Stimulated activated CD8-positive, alpha-beta memory T cell treated with anti-CD3 and anti-CD28 coated beads, Interleukin-15, amount 100 ng/mL, for 4 hours (primary cell): Measurements from ENCODE around the gene NHS.

Experiments used
- DNase-seq, 2 donors: peaks; one replicate each; pipeline ENCODE4 v3.0.0-alpha.2; 2020; ENCODE audit warnings: low read depth in 2 of 2

The NHS gene

DNA sequence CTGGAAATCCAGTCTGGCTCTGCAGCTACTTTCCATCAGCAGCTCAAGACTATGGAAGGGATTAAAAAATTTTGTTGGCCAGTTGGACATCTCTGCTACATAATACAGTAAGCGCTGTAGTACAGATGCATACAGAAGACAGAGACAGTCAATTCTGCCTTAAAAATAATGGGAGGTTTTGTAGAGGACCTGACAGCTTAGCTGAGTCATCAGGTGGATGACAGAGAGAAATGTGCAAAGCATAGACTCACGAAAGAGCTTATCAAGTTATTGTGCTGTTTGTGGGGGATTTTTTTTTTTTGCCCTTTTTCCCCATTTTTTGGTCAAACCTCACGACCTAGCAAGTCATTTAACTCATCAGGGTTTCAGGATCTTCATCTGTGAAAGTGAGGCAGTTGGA lies 213.3 kb downstream of the NHS start:
- no peak for DNase-seq

DNA sequence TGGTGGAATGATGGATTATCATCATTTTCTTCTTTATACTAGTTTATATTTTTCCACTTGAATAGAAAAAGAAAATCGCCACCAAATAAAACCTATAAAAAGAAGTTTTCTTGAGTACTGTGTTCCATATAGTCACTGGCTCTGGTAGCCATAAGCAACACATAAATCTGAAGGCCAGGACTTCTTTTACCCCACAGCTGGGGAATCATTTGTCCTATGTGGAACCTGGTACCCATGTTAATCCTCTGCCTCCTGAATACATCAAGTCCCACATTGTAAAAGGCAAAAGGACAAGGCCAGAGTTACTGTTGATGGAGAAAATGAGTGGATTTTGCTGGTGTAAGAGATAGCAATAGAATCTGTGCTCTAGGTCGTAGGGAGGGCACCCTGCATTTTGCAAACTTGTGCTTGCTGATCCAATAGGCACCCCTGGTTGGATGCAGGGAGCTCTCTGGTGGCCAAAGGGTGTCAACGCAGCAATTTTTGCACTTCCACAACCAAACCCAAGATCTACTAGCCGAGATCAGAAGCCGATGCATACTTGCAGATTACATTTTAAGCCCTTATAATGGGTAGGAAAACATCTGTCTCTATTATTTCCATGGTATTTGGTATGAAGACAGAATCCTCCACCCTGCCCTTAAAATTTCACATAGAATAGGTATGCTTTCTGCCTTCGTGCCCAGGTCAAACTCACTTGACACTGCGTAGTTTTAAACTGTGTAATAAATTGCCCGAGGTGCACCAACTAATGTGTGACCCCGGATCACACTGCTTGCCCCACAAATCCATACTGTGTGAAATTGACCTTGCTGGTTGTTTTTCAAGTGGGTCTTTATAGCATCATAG lies 216.1 kb downstream of the NHS start:
- DNase-seq, result no peak

- DNase-seq, result no peak
Observed at GRCh38 chrX:17591741-17592110, 216.7 kb downstream of the NHS start.

- no peak for DNase-seq
Observed at GRCh38 chrX:17592117-17592516, 217.1 kb downstream of the NHS start.

GRCh38 chrX:17594693-17595092 lies 219.7 kb downstream of the NHS start:
- DNase-seq, result no peak

DNA sequence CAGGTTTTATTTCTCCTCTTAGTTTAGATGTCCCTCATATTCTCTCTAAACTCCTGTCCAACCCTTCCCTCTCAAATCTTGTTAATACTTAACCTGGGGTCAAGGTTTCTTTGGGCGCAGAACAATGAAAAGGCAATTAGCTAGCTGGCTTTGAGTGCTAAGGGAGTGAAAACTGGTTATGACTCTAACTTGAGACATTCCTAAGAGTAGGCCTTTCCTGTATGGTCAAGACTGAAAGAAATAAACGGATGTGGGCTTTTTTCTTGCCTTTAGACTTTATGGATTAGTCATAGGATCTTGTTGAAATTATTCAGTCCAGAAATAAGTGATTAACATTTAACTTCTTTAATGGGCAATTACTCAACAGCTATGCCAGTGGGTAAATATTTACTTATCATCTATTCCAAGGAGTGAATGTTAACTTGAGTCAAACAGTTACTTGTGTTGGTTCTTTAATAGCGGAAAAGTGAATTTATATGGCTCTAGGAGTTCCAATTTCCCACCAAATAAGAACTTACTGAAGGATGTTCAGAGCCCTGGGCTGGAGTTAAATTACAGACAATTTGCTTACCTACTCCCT lies 220.5 kb downstream of the NHS start:
- no peak for DNase-seq

DNA sequence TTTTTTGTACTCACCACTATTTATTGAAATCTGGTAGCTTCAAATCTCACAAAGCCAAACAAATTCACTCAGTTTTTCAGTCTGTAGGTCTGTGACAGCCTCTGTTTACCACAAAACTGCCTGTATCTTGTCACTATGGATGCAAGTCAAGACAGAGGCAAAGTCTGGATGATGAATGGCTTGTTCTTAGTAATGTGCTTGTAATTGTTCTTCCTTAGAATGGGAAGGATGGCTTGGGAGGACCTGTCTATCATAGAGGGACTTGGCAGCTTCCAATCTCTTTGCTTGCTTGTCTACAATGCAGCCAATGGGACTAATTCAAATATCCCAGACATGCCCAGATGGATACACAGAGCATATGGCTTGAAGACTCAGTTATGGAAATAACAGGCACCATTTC lies 221.1 kb downstream of the NHS start:
- DNase-seq, result no peak

DNA sequence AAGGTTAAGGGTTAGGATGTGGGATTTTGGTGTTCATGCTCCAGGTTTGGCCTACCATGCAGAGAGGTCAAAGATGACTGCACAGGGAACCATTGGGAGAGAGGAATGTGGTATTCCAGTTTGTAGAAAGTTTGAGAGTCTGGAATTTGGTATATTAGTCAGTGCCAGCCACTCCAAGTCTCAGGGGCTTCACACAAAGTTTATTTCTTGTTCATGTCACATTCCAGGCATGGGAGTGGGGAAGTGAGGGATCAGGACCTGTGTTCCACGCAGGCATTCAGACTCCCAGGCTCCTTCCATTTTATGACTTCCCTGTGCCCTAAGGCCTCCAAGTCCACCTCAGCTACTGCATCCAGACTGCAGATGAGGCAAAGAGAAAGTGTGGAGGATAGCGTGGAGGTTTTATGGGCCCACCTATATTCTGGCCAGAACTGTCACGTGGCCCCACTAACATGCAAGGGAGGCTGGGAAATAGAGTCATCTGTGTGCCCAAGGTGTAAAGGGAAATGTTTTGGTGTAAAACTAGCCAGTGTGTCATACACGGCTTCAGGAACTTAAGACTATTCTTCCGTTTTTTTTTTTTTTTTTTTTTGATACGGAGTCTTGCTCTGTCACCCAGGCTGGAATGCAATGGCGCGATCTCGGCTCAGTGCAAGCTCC lies 221.7 kb downstream of the NHS start:
- no peak for DNase-seq

- no peak for DNase-seq
Observed at GRCh38 chrX:17597327-17597726, 222.3 kb downstream of the NHS start.

GRCh38 chrX:17597836-17598439 lies 222.9 kb downstream of the NHS start:
- no peak for DNase-seq

DNA sequence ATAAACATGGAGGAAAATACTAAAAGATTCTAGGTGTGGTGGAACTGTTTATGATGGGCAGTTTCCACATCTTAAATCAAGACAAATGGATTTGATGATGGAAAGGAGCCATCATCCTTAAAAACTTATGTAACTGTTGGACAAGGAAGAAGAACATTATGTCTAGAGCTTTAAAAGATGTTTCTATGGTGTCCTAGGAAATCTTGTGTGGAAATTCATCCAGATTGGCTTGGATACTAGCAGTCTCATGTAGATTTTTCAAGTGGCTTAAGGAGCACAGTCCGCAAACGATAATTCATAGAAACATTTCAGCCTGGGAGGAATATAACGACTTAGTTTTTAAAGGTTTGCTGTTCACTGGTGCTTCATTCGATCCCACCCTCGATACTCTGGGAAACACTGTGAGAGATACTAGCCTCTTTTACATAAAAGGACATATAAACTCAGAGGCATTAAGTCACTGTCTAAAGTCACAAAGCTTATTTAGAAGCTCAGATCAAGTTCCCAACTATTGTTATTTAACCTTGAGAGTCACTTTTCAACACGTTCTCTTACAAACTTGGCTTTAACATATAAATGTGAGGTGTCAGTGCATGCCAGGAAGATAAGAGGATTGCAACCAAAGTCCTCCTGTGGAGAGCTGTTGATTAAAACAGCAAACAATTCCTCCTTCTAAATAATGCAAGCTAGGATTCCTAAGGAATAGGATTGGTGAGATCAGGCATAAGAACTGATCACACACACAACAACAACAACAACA lies 226.6 kb downstream of the NHS start:
- DNase-seq, result no peak

DNA sequence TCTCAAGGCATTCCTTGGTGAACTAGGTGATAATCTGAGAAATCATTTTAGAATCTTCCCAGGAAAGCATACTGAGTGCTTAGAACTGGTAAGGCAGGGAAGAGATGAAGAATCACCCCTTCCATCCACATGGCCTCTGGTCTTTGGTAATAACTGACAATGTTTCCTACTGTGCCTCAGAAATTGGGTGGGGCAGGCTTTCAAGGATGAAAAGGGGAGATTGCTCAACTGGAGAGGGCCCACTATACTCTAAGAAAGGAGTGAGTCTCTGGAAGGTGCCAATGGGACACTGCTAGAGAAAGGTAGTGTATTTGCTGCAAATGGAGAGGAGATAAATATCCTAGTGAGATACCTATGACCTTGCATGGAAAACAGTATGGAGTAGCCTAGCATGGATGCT lies 227.2 kb downstream of the NHS start:
- no peak for DNase-seq

GRCh38 chrX:17603196-17603595 lies 228.2 kb downstream of the NHS start:
- no peak for DNase-seq

DNA sequence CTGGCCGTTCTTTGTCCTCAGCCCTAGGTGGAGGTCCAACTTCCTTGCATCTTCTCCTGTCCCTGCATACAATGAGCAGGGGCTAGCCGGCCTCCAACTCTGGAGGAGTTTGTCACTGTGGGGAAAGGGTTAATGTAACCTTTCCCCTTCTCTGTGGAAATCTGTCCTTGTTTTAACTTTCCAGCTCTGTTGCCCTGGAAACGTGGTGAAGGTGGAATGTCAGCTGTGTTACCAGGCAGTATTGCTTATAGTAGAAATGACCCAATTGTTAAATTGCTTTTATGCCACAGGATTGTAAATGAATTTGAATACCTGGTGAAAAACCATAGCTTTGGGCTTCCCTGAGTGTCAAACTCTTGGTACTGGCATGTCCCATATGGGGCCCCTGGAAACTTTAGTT lies 230.7 kb downstream of the NHS start:
- DNase-seq, result no peak

- no peak for DNase-seq
Observed at GRCh38 chrX:17606231-17606630, 231.2 kb downstream of the NHS start.

GRCh38 chrX:17608888-17609287 lies 233.9 kb downstream of the NHS start:
- no peak for DNase-seq

- DNase-seq, result no peak
Observed at GRCh38 chrX:17610788-17611187, 235.8 kb downstream of the NHS start.

GRCh38 chrX:17613979-17614588 lies 239.1 kb downstream of the NHS start:
- DNase-seq, result no peak

- DNase-seq, result no peak
Observed at GRCh38 chrX:17616936-17617335, 241.9 kb downstream of the NHS start.

GRCh38 chrX:17617806-17618205 lies 242.8 kb downstream of the NHS start:
- no peak for DNase-seq

DNA sequence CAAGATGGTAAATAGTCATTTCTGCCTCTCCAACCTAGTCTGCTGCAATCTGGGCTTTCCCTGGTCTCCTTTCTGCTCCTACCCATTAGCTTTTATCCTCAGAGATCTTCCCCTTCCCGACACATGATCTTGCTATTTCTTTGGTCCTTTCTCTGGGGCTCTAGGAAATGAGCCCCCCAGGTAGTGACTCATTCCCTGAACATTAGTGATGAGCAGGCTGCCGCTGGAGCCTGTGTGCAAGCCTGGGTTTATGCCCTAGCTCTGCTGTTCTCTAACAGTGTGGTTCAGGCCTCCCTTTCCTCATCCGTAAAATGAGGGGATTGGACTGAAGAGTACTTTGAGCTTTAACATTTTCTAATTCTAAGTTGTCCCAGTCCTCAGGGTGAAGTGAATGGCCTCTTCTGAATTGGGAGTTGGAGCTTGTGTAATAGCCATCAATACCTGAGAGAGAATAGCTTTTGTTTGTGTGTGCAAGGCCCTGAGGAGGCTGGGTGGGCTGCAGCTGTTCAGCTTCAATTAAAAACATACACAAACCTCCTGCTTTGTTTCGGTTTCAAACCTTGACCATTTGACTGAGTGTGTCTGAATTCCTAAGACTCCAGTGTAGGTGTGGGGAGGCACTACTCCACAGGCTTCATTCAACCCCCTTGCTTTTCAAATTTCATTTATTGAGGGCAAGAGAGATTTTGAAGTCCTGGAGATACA lies 246.7 kb downstream of the NHS start:
- DNase-seq, result no peak
